ENCODE measurements around the gene RAD51B.

The RAD51B gene

GRCh38 chr14:68633131-68633991 is 813.8 kb downstream of the RAD51B start:
- DNase-seq = no peak

- no peak for DNase-seq
Measured at GRCh38 chr14:68634332-68634731, 814.8 kb downstream of the RAD51B start.

GRCh38 chr14:68634874-68635595 is 815.5 kb downstream of the RAD51B start:
- no peak for DNase-seq

GRCh38 chr14:68636597-68636996 is 817.0 kb downstream of the RAD51B start:
- no peak for DNase-seq

GRCh38 chr14:68637106-68638021 is 817.8 kb downstream of the RAD51B start:
- no peak for DNase-seq

- no peak for DNase-seq
Measured at GRCh38 chr14:68638141-68638999, 818.8 kb downstream of the RAD51B start.

- DNase-seq = no peak
Measured at GRCh38 chr14:68639000-68639757, 819.6 kb downstream of the RAD51B start.

GRCh38 chr14:68639758-68640574 is 820.4 kb downstream of the RAD51B start:
- no peak for DNase-seq

GRCh38 chr14:68643673-68644072 is 824.1 kb downstream of the RAD51B start:
- no peak for DNase-seq

- DNase-seq = no peak
Measured at GRCh38 chr14:68644101-68644500, 824.5 kb downstream of the RAD51B start.

- no peak for DNase-seq
Measured at GRCh38 chr14:68645371-68645770, 825.8 kb downstream of the RAD51B start.

GRCh38 chr14:68649476-68650189 is 830.1 kb downstream of the RAD51B start:
- DNase-seq = no peak

GRCh38 chr14:68650404-68650994 is 830.9 kb downstream of the RAD51B start:
- DNase-seq = no peak

GRCh38 chr14:68651075-68651474 is 831.5 kb downstream of the RAD51B start:
- no peak for DNase-seq

- DNase-seq = no peak
Measured at GRCh38 chr14:68651652-68652432, 832.3 kb downstream of the RAD51B start.

GRCh38 chr14:68652433-68652690 is 832.8 kb downstream of the RAD51B start:
- DNase-seq = no peak

- DNase-seq = no peak
Measured at GRCh38 chr14:68653108-68653507, 833.5 kb downstream of the RAD51B start.

- no peak for DNase-seq
Measured at GRCh38 chr14:68653804-68654203, 834.2 kb downstream of the RAD51B start.

GRCh38 chr14:68654471-68654941 is 834.9 kb downstream of the RAD51B start:
- no peak for DNase-seq
